Measurements from ENCODE around the gene PHAF1.

PHAF1 gene

DNA sequence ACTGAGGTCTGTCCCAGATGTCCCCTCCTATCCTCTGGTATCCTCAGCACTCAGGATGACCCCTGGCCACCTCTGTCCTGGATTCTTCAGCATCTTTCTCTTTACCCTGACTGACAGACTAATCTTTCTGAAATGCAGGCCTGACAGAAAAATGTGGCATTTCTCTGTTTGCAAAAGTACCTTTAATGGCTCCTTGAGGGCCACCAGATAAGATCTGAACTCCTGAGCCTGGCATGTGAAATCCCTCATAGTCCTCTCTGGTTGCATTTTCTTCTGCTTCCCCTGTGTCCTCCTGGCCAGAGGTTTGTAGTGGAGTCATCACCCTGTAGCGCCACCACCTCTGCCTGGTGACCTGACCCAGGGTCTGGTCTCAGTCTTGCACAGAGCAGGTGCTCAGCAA is 87.1 kb downstream of the PHAF1 start:
- ATAC-seq: no peak
- TF ChIP-seq, protein P1, sequence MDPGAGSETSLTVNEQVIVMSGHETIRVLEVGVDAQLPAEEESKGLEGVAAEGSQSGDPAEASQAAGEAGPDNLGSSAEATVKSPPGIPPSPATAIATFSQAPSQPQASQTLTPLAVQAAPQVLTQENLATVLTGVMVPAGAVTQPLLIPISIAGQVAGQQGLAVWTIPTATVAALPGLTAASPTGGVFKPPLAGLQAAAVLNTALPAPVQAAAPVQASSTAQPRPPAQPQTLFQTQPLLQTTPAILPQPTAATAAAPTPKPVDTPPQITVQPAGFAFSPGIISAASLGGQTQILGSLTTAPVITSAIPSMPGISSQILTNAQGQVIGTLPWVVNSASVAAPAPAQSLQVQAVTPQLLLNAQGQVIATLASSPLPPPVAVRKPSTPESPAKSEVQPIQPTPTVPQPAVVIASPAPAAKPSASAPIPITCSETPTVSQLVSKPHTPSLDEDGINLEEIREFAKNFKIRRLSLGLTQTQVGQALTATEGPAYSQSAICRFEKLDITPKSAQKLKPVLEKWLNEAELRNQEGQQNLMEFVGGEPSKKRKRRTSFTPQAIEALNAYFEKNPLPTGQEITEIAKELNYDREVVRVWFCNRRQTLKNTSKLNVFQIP (CRISPR knock-in tag; IDR thresholded peaks at IDR 0.05; ENCODE audit: borderline replicate concordance, low read depth): no peak
- TF ChIP-seq OSR1 (CRISPR knock-in tag; IDR thresholded peaks at IDR 0.05) (no peak), ZC3H10 (CRISPR knock-in tag; IDR thresholded peaks at IDR 0.05) (no peak), TOX (CRISPR knock-in tag; IDR thresholded peaks at IDR 0.05; ENCODE audit: borderline replicate concordance) (no peak)
- TF ChIP-seq, protein P2, sequence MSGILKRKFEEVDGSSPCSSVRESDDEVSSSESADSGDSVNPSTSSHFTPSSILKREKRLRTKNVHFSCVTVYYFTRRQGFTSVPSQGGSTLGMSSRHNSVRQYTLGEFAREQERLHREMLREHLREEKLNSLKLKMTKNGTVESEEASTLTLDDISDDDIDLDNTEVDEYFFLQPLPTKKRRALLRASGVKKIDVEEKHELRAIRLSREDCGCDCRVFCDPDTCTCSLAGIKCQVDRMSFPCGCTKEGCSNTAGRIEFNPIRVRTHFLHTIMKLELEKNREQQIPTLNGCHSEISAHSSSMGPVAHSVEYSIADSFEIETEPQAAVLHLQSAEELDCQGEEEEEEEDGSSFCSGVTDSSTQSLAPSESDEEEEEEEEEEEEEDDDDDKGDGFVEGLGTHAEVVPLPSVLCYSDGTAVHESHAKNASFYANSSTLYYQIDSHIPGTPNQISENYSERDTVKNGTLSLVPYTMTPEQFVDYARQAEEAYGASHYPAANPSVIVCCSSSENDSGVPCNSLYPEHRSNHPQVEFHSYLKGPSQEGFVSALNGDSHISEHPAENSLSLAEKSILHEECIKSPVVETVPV (CRISPR knock-in tag; IDR thresholded peaks at IDR 0.05): no peak

DNA sequence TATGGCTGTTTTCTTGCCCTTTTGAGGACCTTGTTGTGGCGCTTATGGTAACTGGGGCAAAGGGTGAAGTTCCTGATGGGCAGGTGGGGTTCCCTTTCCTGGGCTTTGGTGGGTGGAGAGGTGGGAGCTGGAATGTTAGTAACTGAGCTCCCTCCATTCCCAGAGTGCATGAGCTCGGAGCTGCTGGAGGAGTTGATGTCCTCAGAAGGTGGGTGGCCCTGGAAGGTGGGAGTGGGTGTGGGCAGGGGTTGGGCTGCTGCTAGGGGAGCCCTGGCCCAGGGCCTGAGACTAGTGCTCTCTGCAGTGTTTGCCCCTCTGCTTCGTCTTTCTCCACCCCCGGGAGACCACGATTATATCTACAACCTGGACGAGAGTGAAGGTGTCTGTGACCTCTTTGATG is 88.0 kb downstream of the PHAF1 start:
- TF ChIP-seq ARNTL (CRISPR knock-in tag; IDR thresholded peaks at IDR 0.05; ENCODE audit: borderline replicate concordance, low read depth): no peak
- TF ChIP-seq ZFP3 (CRISPR knock-in tag; IDR thresholded peaks at IDR 0.05): no peak
- TF ChIP-seq ZNF70 (CRISPR knock-in tag; IDR thresholded peaks at IDR 0.05): no peak
- TF ChIP-seq, protein P3, sequence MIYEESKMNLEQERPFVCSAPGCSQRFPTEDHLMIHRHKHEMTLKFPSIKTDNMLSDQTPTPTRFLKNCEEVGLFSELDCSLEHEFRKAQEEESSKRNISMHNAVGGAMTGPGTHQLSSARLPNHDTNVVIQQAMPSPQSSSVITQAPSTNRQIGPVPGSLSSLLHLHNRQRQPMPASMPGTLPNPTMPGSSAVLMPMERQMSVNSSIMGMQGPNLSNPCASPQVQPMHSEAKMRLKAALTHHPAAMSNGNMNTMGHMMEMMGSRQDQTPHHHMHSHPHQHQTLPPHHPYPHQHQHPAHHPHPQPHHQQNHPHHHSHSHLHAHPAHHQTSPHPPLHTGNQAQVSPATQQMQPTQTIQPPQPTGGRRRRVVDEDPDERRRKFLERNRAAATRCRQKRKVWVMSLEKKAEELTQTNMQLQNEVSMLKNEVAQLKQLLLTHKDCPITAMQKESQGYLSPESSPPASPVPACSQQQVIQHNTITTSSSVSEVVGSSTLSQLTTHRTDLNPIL (CRISPR knock-in tag; IDR thresholded peaks at IDR 0.05; ENCODE audit: low read depth): no peak
- TF ChIP-seq, protein P1 (CRISPR knock-in tag; IDR thresholded peaks at IDR 0.05; ENCODE audit: borderline replicate concordance, low read depth): no peak
- no peak; the same call in 2 of the 3 replicates for ATAC-seq
